Fibroblast of lung (primary cell): ENCODE measurements around the gene UNC5A. TPM values are rescaled to one million over a fixed set of nuclear protein-coding genes. Genes with fewer than 3 reads are reported as not detected.
A peak's percentile ranks its signal among the peaks of the same experiment; 100 is the strongest.

ENCODE experiments used
- DNase-seq, 2 donors: peaks; one replicate each; pipeline versions ENCODE4 v3.0.0 to v3.0.0-alpha.2; 2010; ENCODE audit warnings: low read depth in 2 of 2
- H2AFZ ChIP-seq: 2 replicates; pipeline ENCODE4 v1.5.1; 2012; ENCODE audit warnings: low read length, control low read depth, inconsistent platforms
- H3K27ac ChIP-seq: 2 replicates; pipeline ENCODE4 v1.5.1; 2011; ENCODE audit warnings: low read length, control low read depth; ENCODE audit not compliant: insufficient read depth
- H3K27me3 ChIP-seq: 2 replicates; pipeline ENCODE4 v1.5.1; 2011; ENCODE audit warnings: mild to moderate bottlenecking, low read length; ENCODE audit not compliant: control insufficient read depth, insufficient read depth
- H3K36me3 ChIP-seq: 2 replicates; pipeline ENCODE4 v1.5.1; 2011; ENCODE audit warnings: low read length; ENCODE audit not compliant: control insufficient read depth, insufficient read depth
- H3K4me1 ChIP-seq: 2 replicates; pipeline ENCODE4 v1.5.1; 2011; ENCODE audit warnings: low read length; ENCODE audit not compliant: control insufficient read depth, insufficient read depth; ENCODE audit errors: extremely low read depth
- H3K4me2 ChIP-seq: 2 replicates; pipeline ENCODE4 v1.5.1; 2011; ENCODE audit warnings: low read length, control low read depth; ENCODE audit not compliant: insufficient read depth; ENCODE audit errors: extremely low read depth
- H3K4me3 ChIP-seq, 4 experiments: fragments of 200-600 bp in 1 of 4; sonication (generic) in 1 of 4; replicated peaks in 1 of 4; 2 replicates each; pipeline ENCODE4 v1.5.1; 2011 to 2016; ENCODE audit warnings: low read length in 4 of 4, low read depth in 3 of 4, mild to moderate bottlenecking in 3 of 4, control low read depth in 2 of 4, inconsistent platforms in 1 of 4, mixed read lengths in 1 of 4; ENCODE audit not compliant: insufficient read depth in 1 of 4; ENCODE audit errors: control extremely low read depth in 1 of 4
- H3K79me2 ChIP-seq: 2 replicates; pipeline ENCODE4 v1.5.1; 2012; ENCODE audit warnings: mild to moderate bottlenecking, low read length, inconsistent platforms; ENCODE audit not compliant: control insufficient read depth, insufficient read depth
- H3K9ac ChIP-seq: 2 replicates; pipeline ENCODE4 v1.5.1; 2011; ENCODE audit warnings: mild to moderate bottlenecking, low read length, control low read depth; ENCODE audit not compliant: insufficient read depth
- H3K9me3 ChIP-seq: 2 replicates; pipeline ENCODE4 v1.5.1; 2012; ENCODE audit warnings: low read depth, low read length; ENCODE audit not compliant: control insufficient read depth, insufficient read depth
- H4K20me1 ChIP-seq: 2 replicates; pipeline ENCODE4 v1.5.1; 2011; ENCODE audit warnings: low read length; ENCODE audit not compliant: control insufficient read depth, insufficient read depth; ENCODE audit errors: extremely low read depth
- EZH2 ChIP-seq: IDR thresholded peaks from 2 replicates; pipeline ENCODE4 v1.5.1; 2012; ENCODE audit warnings: low read length, control low read depth, mild to moderate bottlenecking; ENCODE audit errors: missing control alignments
- polyA plus RNA-seq, 2 donors: library from polyadenylated mRNA; depleted of rRNA in 1 of 2; stranded (reverse) in 1 of 2; unstranded in 1 of 2; fragments of >200 nt; gene quantifications; 2 replicates each; pipeline ENCODE4 v1.2.1, GENCODE V29; 2011 to 2012; ENCODE audit warnings: missing spikeins in 1 of 2
- total RNA-seq: library from RNA; depleted of rRNA; stranded (reverse); fragments of >200 nt; gene quantifications from 2 replicates; pipeline ENCODE4 v1.2.1, GENCODE V29; 2014
- TF ChIP-seq, protein P1 (sequence below), 2 donors: IDR thresholded peaks in 1 of 2; conservative IDR thresholded peaks in 1 of 2; 1 replicate in 1 of 2; 2 replicates in 1 of 2; pipeline ENCODE4 v1.5.1; 2011 to 2012; ENCODE audit warnings: low read length in 2 of 2, control low read depth in 1 of 2, inconsistent platforms in 1 of 2, low read depth in 1 of 2, mild to moderate bottlenecking in 1 of 2

The UNC5A gene
- total and polyA plus RNA-seq, 2 donors (not counting 1 experiment from before 2014, with no cell fraction given), result not detected

DNA sequence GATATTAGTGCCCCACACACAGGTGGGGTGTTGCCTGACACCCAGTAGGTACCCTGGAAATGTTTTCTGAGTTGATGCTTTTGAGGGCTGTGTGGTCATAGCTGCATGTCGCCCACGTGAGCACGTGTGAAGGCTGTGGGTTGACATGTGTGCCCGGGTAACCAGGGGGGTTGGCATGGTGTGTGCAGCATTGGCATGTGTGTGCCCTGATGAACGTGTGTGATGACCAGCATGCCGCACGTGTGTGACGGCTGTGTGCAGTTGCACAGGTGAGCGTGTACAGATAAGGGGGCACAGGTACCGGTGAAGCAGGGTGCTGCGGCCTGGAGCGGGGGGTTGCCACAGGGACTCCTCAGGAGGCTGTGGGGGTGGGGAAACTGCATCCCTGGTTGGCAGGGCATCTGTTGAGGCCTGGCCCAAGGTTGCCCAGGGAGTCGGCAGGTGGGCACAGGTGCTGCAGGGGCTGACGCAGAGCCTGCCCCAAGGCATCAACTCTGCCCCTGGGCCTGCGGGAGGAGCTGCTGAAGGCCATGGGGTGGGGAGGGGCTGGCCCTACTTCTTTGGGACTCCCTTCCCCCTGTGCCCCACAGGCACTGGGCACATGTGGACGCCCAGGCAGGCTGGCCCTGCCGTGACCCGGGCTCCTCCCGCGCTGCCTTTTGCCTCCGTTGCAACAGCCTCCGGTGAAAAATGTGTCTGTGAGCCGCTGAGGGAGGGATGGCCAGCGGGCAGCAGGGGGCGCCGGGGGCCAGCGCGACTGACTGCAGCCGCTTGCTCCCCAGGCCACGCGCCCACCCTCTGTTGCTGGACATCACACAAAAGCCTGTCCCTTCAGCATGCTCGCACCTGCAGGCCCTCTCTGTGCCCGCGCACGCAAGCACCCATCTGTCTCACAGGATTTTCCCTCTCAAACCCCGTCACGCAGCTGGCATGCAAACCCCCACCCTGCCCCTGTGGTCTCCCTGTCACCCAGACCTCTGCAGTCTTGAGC, 2.2 kb downstream of the UNC5A start:
- Histone ChIP-seq H3K9ac (no peak overlapping the region), H3K36me3 (no peaks in the 10 kb centered on the region), H3K4me1 (no peaks in the 10 kb centered on the region), H3K4me3 (no peak overlapping the region), H4K20me1 (no peaks in the 10 kb centered on the region), H3K9me3 (no peaks in the 10 kb centered on the region), H3K27ac (no peak overlapping the region), H3K79me2 (no peaks in the 10 kb centered on the region), H3K4me2 (no peak overlapping the region), H2AFZ (no peak overlapping the region), H3K27me3 (peaks cover 35% of the 10 kb centered on the region)
- DNase-seq, result no peak
- TF ChIP-seq, protein P1, sequence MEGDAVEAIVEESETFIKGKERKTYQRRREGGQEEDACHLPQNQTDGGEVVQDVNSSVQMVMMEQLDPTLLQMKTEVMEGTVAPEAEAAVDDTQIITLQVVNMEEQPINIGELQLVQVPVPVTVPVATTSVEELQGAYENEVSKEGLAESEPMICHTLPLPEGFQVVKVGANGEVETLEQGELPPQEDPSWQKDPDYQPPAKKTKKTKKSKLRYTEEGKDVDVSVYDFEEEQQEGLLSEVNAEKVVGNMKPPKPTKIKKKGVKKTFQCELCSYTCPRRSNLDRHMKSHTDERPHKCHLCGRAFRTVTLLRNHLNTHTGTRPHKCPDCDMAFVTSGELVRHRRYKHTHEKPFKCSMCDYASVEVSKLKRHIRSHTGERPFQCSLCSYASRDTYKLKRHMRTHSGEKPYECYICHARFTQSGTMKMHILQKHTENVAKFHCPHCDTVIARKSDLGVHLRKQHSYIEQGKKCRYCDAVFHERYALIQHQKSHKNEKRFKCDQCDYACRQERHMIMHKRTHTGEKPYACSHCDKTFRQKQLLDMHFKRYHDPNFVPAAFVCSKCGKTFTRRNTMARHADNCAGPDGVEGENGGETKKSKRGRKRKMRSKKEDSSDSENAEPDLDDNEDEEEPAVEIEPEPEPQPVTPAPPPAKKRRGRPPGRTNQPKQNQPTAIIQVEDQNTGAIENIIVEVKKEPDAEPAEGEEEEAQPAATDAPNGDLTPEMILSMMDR (conservative IDR thresholded peaks at IDR 0.05 in 1 of 2, IDR thresholded peaks at IDR 0.05 in 1 of 2; ENCODE audit: low read depth in 1 of 2, low read length in 2 of 2), result peak; percentile 29 to 46
- no peak for TF ChIP-seq EZH2

DNA sequence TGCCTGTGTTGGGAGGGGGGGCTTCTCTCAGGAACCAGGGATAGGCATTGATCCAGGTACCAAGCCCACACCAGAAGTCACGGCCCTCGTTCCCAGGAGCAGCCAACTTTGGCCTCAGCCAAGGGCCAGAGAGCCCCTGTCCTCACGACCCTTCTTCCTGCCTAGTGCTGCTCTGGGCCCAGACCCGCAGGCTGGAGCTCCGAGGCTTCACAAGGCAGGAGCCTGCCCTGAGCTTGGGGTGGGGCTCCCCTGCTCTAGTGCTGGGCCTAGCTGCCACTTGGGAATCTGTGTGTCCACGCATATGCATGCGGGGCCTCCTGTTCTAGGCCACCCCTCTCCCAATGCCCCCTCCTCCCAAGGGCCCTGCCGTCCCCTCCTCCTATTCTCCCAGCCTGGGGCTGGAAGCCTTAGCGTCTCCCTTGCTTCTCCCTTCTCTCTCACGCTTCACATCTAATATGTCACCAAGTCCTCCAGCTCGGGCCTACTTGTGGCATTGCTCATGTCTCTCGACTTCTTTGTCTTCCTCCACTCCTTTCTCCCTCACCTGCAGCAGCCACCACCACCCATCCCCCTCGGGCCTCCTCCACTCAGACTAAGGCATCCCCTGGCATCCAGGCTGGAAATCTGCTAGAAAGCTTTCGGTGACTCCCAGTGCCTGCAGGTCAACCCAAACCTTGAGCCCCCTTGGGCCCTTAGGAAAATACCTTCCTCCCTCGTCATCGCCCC, 3.4 kb downstream of the UNC5A start:
- H3K9ac ChIP-seq, result no peak overlapping the region
- no peak overlapping the region for H3K27ac ChIP-seq
- peaks cover 41% of the 10 kb centered on the region for H3K27me3 ChIP-seq
- H3K4me3 ChIP-seq, result no peak overlapping the region
- H3K4me2 ChIP-seq, result no peak overlapping the region
- no peak for TF ChIP-seq EZH2
- TF ChIP-seq, protein P1 (conservative IDR thresholded peaks at IDR 0.05 in 1 of 2, IDR thresholded peaks at IDR 0.05 in 1 of 2; ENCODE audit: low read depth in 1 of 2, low read length in 2 of 2), result no peak
- H2AFZ ChIP-seq, result no peak overlapping the region
- no peaks in the 10 kb centered on the region for H3K4me1 ChIP-seq
- H3K36me3 ChIP-seq, result no peaks in the 10 kb centered on the region
- H3K79me2 ChIP-seq, result no peaks in the 10 kb centered on the region
- H4K20me1 ChIP-seq, result no peaks in the 10 kb centered on the region
- H3K9me3 ChIP-seq, result no peaks in the 10 kb centered on the region
- DNase-seq, result no peak

DNA sequence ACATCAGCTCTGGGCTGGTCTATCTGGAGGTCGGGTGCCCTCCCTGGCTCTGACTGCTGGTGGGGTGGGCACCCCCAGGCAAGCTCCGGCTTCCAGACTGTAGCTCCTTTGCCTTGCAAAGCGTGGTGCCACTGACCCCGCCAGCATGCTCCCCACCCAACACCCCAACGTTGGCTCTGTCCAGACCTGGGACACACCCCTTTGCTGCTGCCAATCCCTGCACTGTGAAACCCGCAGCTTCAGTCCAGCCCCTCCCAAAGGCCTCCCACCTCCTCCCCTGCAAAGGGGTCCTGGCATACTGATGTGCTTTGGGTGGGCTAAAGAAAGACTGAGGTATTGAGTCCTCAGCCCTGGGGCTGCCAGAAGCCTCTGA, 3.9 kb downstream of the UNC5A start:
- Histone ChIP-seq H3K36me3 (no peaks in the 10 kb centered on the region), H3K27me3 (peaks cover 39% of the 10 kb centered on the region), H4K20me1 (no peaks in the 10 kb centered on the region), H3K9me3 (no peaks in the 10 kb centered on the region), H3K27ac (no peak overlapping the region), H3K9ac (no peak overlapping the region), H3K4me1 (no peaks in the 10 kb centered on the region), H3K79me2 (no peaks in the 10 kb centered on the region), H3K4me2 (no peak overlapping the region), H2AFZ (no peak overlapping the region), H3K4me3 (no peak overlapping the region)
- no peak for DNase-seq
- TF ChIP-seq EZH2, result no peak
- TF ChIP-seq, protein P1 (conservative IDR thresholded peaks at IDR 0.05 in 1 of 2, IDR thresholded peaks at IDR 0.05 in 1 of 2; ENCODE audit: low read depth in 1 of 2, low read length in 2 of 2), result no peak
